Inferior parietal cortex (tissue), 1 donor: ENCODE data around the gene USP44.
"Not testable (repeated sequence)": the region's sequence is repeated elsewhere in the genome, so short reads cannot be mapped to it uniquely, and the experiment has no call there.

Experiments
- DNase-seq: peaks from one replicate; pipeline ENCODE4 v3.0.0-alpha.2; 2016; ENCODE audit errors: extremely low spot score

Gene USP44

DNA sequence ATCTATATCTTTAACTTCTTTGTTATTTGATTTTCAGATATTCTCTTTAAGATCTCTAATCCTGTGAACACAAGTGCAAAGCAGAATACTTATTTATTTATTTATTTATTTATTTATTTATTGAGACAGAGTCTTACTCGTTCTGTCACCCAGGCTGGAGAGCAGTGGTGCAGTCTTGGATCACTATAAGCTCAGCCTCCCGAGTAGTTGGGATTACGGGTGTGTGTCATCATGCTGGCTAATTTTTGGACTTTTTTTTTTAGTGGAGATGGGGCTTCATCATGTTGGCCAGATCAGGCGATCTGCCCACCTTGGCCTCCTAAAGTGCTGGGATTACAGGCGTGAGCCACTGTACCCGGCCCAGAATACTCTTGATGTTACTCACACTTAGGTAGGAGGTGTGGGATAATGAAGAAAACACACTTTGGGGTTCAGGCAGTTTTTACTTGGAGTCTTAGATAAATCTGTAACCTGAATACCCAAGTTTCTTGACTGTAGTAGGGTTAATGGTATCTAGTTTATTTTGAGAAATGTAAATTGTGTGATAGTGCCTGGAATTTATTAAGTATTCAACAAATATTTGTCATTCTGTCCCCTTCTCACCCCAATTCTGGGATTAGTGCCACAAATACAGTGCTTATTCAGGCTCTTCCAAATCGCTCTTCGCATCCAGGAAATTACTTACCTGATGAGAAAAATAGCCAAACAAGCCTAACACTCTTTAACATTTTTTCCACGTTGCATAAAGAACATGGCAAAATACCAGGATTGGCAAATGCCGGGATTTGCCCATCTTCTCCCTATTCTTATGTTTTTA lies 44.4 kb downstream of the USP44 start:
- DNase-seq, result no peak

DNA sequence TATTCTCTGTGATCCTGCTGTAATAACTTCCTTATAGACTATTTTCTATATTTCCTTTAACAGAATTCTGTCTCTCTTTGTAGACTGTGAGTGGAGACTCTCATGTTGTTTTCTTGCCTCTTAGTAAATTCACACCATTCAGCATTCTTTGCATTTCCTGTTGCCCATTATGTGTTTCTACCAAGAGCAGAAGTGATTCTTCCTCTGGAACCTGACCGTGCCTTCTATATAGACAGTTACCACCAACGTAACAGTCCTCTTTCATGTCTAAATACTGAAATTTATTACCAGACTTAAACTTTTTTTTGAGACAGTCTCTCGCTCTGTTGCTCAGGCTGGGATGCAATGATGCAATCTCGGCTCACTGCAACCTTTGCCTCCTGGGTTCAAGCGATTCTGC lies 46.2 kb downstream of the USP44 start:
- no peak for DNase-seq

DNA sequence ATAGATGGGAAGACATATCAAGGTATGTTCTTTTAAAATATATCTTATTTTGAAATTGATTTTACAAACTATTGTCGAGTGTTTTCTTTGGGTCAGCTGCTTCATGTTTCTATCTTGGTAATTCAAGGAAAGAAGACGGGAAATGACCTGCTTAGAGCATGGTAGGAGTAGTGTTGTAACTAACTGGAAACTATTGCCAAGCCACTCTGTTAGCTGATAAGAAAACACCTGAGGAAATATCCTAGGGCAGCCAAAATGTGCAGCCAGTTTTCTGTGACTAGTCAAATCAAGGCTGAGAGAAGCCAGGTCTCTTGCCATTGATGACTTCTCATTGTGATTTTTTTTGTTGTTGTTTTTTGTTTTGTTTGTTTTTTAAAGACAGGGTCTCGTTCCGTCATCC lies 47.1 kb downstream of the USP44 start:
- no peak for DNase-seq

DNA sequence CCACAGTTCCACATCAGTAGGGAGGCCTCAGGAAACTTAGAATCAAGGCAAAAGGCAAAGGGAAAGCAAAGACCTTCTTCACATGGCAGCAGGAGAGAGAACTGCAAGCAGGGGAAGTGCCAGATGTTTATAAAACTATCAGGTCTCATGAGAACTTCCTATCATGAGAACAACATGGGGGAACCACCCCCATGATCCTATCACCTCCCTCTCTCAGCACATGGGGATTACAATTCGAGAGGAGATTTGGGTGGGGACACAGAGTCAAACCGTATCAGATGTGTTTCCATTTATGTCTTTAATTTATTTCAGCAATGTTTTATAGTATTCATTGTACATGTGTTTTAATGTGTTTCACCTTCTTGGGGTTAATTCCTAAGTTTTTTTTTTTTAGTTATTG lies 51.5 kb downstream of the USP44 start:
- no peak for DNase-seq

DNA sequence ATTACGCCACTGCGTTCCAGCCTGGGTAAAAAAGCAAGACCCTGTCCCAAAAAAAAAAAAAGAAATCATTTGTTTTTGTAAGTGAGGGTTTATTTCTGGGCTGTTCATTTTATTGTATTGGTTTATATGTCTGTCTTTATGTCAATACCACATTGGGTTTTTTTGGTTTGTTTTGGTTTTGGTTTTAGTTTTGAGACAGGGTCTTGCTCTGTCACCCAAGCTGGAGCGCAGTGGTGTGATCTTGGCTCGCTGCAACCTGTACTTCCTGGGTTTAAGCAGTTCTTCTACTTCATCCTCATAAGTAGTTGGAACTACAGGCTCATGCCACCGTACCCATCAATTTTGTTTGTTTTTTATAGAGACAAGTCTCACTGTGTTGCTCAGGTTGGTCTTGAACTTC lies 52.3 kb downstream of the USP44 start:
- DNase-seq, result no peak

DNA sequence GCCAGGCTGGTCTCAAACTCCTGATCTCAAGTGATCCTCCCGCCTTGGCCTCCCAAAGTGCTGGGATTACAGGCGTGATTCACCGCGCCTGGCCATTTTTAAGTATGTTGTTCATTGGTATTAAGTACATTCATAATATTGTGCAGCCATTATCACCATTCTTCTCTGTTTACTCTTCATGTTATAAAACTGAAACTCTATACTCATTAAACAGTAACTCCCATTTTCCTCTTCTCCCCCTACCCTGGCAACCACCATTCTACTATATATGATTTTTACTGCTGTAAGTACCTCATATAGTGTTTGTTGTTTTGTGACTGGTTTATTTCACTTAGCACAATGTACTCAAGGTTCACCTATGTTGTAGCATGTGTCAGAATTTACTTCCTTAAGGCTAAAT lies 54.2 kb downstream of the USP44 start:
- no peak for DNase-seq

DNA sequence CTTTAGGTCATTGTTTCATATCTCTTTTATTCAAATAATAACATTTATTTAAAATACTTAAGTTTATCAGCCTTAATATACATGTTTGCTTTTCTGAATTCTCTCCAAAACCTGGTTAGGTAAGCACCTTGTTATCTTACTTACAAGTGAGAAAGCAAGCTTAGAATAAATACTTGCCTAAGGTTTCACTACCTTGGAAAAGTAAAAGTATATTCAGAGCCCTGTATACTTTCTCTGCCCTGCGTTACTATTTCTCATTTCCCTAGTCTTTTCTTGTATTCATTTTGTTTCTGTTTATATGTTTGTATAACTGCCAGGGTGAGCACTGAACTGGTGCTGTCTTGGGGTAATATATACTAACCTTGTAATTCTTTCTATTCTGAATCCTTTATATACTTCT lies 55.8 kb downstream of the USP44 start:
- no peak for DNase-seq

DNA sequence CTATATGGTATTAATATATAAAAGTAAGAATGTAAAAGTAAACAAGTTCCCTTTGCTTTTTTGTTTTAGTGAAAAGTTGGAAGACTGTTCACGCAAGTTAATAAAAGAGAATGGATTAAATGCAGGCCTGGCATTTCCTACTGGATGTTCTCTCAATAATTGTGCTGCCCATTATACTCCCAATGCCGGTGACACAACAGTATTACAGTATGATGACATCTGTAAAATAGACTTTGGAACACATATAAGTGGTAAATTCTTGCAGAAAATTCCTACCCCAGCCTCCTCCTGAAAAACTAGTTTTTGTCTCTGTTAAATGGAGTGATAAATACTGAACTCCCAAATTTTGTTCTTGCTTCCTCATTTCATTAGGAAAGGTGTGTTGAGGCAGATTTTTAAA lies 56.4 kb downstream of the USP44 start:
- no peak for DNase-seq

DNA sequence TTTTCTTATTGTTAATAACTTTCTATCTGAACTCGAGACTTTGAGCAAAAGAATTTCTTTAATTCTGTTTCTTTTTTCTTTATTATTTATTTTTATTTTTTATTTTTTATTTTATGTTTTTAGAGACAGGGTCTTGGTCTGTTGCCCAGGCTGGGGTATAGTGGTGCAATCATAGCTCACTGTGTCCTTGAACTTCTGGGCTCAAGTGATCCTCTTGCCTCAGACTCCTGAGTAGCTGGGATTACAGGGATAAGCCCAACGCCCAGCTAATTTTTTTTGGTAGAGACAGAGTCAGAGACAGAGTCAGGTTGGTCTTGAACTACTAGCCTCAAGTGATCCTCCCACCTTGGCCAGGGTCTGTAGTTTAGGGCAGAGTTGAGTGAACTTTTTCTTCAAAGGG lies 58.8 kb downstream of the USP44 start:
- no peak for DNase-seq

DNA sequence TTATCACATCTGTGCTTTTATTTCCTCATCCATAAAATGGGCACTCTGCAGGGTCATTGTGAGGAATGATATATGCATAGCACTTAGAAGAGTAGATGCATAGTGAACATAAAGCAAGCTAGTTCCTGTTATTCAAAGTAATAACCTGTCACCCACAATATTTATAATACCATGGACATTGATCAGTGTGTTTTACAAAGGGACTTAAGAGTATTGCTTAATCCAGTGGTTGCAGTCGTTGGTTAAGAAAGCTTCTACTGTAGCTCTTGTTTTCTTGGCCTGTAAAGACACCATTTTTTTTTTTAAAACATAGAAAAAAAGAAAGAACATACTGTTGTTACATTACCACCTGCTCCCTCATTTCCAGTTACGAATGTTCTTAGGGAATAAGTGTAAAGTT lies 64.3 kb downstream of the USP44 start:
- DNase-seq, result no peak

DNA sequence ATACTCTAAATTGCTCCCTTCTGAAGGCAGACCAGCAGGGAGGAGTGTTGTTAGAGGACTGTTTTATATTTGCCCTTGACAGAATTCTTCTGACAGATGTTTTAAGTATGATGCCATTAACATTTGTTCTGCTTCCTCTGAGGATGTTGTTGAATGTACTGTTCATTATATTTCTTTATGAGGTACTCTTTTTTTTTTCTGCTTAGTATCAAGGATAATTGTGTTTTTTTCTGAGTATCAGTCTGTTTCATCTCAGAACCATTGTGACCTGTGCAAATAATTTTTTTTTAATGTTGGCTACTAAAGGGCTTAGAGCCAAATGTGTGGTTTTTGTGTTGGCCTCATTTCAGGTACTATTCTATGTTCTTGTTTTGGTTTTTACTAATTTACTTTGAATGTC lies 66.8 kb downstream of the USP44 start:
- DNase-seq, result no peak

DNA sequence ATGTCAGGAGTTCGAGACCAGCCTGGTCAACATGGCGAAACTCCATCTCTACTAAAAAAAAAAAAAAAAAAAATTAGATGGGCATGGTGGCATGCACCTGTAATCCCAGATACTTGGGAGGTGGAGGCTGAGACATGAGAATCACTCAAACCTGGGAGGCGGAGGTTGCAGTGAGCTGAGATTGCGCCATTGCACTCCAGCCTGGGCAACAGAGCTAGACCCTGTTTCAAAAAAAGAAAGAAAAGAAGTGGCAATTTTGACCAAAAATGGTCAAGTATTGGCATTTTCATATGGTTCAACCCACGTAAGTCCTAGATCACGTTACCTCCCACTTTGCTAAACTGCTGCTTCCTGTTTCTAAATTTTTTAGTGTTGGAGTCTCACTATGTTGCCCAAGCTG lies 68.7 kb downstream of the USP44 start:
- DNase-seq, result not testable (repeated sequence)

DNA sequence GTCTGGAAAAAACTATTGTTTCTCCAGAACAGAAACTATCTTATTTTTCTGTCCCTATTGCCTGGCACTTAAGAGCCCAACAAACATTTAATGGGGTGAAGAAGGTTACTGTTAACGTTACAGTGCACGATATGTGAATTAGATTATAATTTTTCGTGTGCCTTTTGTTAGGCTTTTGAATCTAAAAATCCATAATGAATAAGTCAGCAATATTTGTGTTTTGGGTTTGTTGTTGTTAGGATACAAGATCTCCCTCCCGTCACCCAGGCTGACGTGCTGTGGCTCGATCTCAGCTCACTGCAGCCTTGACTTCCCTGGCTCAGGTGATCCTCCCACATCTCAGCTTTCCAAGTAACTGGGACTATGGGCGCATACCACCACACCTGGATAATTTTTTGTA lies 69.4 kb downstream of the USP44 start:
- no peak for DNase-seq

DNA sequence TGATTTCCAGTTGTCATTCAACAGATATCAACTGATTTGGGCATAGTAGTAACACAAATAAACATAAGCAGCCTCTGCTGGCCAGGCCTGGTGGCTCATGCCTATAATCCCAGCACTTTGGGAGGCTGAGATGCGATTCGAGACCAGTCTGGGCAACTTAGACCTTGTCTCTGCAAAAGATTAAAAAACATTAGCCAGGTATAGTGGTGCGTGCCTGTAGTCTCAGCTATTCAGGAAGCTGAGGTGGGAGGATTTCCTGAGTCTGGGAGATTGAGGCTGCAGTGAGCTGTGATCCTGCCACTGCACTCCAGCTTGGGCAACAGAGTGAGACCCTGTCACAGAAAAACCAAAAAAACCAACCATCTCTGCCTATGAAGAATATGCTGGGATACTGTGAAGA lies 70.2 kb downstream of the USP44 start:
- no peak for DNase-seq

DNA sequence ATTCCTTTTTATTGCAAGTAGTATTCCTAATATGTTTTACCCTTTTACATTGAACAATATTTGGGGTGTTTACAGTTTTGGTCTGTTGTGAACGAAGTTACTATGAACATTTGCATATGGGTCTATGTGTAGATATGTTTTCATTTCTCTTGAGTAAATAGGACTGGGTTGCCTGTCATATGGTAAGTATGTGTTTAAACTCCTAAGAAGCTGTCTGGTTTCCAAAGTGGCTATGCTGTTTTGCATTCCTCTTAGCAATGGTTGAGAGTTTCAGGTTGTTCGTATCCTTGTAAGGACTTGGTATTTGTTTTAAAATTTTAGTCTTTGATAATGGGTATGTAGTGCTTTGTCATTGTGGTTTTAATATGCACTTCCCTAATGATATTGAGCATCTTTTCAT lies 71.0 kb downstream of the USP44 start:
- DNase-seq, result no peak

DNA sequence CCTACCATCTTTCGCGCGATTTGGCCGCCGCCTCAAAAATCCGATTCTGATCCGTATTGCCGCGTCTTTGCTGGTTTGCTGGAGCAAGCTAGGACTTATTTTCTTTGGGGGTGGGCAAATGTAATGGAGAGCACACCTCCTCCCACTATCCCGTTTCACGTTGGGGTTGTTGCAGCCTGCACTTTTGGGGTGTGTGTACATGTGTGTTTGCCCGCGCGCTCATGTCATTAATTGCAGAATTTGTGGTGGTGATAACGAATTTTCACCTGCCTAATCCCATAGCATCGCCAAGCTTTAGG lies 76.7 kb downstream of the USP44 start:
- DNase-seq, result peak; percentile 11

DNA sequence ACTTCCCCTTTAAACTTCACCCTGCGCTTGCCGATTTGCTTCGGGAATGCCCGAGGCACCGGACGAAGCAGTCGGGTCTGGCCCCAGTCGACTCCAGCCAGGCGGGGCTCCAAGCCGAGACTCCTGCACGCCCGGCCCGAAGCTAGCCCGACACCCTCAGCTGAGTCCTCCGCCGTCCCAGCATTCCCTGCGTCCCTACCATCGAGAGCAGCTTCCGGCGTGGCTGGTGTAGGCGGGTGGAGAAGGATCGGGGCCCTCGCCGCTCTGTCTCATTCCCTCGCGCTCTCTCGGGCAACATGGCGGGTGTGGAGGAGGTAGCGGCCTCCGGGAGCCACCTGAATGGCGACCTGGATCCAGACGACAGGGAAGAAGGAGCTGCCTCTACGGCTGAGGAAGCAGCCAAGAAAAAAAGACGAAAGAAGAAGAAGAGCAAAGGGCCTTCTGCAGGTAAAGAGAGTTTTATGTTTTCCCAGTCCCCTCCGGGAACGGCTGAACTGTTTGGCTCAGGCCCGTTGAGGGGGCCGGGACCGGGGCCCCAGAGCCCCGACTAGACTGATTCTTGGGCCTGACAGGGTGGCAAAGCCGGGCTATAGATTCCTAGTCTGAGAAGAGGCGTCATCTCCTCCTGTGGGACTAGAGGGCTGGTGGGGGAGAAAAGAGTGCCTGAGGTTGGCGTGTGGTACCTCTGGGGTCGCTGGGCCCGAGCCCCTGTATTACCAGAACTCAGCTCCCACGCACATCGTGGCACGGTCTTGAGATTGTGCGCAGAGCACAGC lies 77.2 kb downstream of the USP44 start, which contains the start of gene METAP2:
METAP2 (plus strand) TSS at position 269 of the 776 bp plus-strand sequence; CDS start at position 297, 28 bp downstream.
- DNase-seq, result peak; percentile 97

DNA sequence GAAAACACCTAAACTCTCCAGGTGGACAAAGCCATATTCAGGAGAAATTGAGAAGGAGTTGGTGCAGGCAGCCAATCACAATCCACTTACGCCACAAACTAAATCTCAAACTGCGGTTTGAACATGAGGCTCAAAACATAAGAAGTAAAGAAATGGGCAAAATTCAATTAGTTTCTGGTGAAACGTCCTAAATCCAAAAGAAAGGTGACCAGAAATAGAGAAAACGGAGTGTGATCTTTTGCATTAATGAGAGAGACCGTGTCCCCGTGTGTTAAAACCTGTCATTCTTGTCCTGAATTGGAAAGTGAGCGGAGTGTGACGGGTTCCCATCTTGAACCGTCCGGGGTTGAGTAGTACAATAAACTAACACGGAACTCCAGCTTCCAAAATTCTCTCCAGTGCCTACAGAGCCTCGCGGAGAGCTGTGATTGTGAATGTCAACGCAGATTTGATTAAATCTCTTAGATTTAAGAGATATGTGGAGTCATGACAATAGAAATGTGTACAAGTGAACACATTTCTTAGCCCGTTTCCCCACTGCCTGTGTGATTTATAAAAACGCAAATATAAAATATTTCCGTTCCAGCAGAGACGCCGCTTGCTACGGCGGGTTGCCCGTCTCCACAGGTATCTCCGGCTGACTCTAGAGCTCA lies 77.9 kb downstream of the USP44 start:
- DNase-seq, result no peak

DNA sequence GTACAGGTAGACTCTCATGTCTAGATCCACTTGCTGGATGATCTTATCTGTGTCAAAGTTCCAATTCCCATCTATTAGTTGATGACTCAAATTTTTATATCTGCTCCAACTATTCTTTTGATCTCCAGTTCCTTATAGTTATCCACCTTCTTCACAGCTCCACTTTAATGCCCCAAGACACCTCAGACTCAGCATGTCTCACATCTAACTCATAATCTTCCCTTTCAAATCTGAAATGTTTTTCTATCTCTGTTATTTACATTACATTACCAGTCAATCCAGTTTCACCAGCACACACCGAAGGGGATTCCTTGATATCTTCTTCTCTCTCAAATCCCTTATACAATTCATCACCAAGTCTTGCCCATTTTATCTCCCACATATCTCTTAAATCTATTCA lies 81.0 kb downstream of the USP44 start:
- DNase-seq, result no peak
